Chondrocyte (in vitro differentiated cells): ENCODE results near the gene ZNF175. TPM values are rescaled to one million over a fixed set of nuclear protein-coding genes. Genes with fewer than 3 reads are reported as not detected.
A peak's percentile ranks its signal among the peaks of the same experiment; 100 is the strongest.

Experiments
- DNase-seq: peaks from one replicate; pipeline ENCODE4 v3.0.0; 2021; ENCODE audit warnings: mixed read lengths, low spot score
- H3K27ac Mint-ChIP-seq: one replicate; pipeline ENCODE4 v1.8.0; 2021; ENCODE audit warnings: mild to moderate bottlenecking, moderate library complexity, mixed read lengths; ENCODE audit not compliant: unreplicated experiment
- H3K27me3 Mint-ChIP-seq: 2 replicates; pipeline ENCODE4 v1.8.0; 2021; ENCODE audit warnings: low read depth, mixed read lengths
- H3K36me3 Mint-ChIP-seq: 2 replicates; pipeline ENCODE4 v1.8.0; 2021; ENCODE audit warnings: low read depth, mixed read lengths
- H3K4me1 Mint-ChIP-seq: 2 replicates; pipeline ENCODE4 v1.8.0; 2021; ENCODE audit warnings: low read depth, mild to moderate bottlenecking, mixed read lengths
- H3K4me3 Mint-ChIP-seq: one replicate; pipeline ENCODE4 v1.8.0; 2021; ENCODE audit warnings: mild to moderate bottlenecking, moderate library complexity, mixed read lengths; ENCODE audit not compliant: unreplicated experiment
- H3K9me3 Mint-ChIP-seq: 2 replicates; pipeline ENCODE4 v1.8.0; 2021; ENCODE audit warnings: low read depth, mixed read lengths
- total RNA-seq: library from RNA; stranded (reverse); gene quantifications from 3 replicates; pipeline ENCODE4 v1.2.1, GENCODE V29; 2021
- TF ChIP-seq, protein P1 (sequence below): fragments of 200-600 bp; sonication (generic); IDR thresholded peaks from 2 replicates; pipeline ENCODE4 v1.5.0; 2021; ENCODE audit warnings: antibody characterized with exemption, mild to moderate bottlenecking, moderate library complexity

Gene ZNF175
- total RNA-seq, 1 donor from 2014 or later = 8.9 TPM

- peaks cover 23% of the 10 kb centered on the region for H3K4me1 Mint-ChIP-seq
- DNase-seq = no peak
- no peak overlapping the region for H3K27ac Mint-ChIP-seq
- TF ChIP-seq, protein P1, sequence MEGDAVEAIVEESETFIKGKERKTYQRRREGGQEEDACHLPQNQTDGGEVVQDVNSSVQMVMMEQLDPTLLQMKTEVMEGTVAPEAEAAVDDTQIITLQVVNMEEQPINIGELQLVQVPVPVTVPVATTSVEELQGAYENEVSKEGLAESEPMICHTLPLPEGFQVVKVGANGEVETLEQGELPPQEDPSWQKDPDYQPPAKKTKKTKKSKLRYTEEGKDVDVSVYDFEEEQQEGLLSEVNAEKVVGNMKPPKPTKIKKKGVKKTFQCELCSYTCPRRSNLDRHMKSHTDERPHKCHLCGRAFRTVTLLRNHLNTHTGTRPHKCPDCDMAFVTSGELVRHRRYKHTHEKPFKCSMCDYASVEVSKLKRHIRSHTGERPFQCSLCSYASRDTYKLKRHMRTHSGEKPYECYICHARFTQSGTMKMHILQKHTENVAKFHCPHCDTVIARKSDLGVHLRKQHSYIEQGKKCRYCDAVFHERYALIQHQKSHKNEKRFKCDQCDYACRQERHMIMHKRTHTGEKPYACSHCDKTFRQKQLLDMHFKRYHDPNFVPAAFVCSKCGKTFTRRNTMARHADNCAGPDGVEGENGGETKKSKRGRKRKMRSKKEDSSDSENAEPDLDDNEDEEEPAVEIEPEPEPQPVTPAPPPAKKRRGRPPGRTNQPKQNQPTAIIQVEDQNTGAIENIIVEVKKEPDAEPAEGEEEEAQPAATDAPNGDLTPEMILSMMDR = no peak
- no peaks in the 10 kb centered on the region for H3K27me3 Mint-ChIP-seq
- peaks cover 4% of the 10 kb centered on the region for H3K9me3 Mint-ChIP-seq
- H3K36me3 Mint-ChIP-seq = no peaks in the 10 kb centered on the region
- H3K4me3 Mint-ChIP-seq = peak overlapping the region; percentile 81
Observed at GRCh38 chr19:51595190-51596175, 24.4 kb downstream of the ZNF175 start.

DNA sequence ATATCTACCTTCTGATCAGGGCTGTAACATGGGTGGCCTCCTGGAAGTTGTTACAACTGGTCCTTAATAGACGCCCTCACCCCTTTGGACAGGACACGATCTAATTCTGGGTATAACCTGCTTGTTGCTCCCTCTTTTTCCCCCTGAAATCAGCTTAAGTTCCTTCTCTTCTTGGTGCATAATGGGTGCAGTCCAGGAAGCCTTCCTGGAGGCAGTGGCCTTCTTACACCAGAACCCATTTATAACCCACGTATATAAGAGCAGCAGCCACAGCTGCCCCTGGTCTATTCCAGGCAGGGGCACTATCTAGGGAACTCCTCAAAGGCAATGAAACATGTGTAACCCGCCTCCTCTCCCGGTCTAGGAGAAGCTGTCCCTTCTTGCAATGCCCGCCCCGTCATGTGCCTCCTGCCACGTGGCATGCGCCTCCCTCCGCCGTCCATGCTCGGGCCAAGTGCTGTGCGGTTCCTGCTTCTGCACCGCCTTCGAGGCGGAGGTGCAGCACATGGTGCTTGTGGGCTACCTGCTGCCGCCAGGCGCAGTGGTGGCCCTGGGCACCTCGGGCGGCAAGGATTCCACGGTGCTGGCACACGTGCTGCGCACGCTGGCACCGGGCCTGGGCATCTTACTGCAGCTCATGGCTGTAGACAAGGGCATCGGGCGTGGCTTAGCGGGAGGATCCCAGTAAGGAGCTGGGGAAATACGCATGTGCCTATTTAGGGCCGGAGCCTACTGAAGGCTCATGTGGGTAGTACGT lies 27.3 kb downstream of the ZNF175 start:
- peaks cover 6% of the 10 kb centered on the region for H3K9me3 Mint-ChIP-seq
- H3K36me3 Mint-ChIP-seq = peaks cover 2% of the 10 kb centered on the region
- no peaks in the 10 kb centered on the region for H3K27me3 Mint-ChIP-seq
- TF ChIP-seq, protein P1 = no peak
- no peak overlapping the region for H3K4me3 Mint-ChIP-seq
- no peak for DNase-seq
- H3K27ac Mint-ChIP-seq = no peak overlapping the region
- peaks cover 18% of the 10 kb centered on the region for H3K4me1 Mint-ChIP-seq

DNA sequence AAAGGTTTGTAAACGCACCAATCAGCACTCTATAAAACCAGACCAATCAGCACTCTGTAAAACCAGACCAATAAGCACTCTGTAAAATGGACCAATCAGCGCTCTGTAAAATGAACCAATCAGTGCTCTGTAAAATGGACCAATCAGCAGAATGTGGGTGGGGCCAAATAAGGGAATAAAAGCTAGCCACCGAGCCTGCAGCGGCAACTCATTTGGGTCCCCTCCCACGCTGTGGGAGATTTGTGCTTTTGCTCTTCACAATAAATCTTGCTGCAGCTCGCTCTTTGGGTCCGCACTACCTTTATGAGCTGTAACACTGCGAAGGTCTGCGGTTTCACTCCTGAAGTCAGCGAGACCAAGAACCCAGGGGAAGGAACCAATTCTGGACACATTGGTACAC lies 28.0 kb downstream of the ZNF175 start:
- TF ChIP-seq, protein P1 = no peak
- H3K36me3 Mint-ChIP-seq = peaks cover 2% of the 10 kb centered on the region
- H3K4me1 Mint-ChIP-seq = peaks cover 11% of the 10 kb centered on the region
- H3K27ac Mint-ChIP-seq = no peak overlapping the region
- H3K4me3 Mint-ChIP-seq = no peak overlapping the region
- no peak for DNase-seq
- H3K9me3 Mint-ChIP-seq = peaks cover 6% of the 10 kb centered on the region
- no peaks in the 10 kb centered on the region for H3K27me3 Mint-ChIP-seq

DNA sequence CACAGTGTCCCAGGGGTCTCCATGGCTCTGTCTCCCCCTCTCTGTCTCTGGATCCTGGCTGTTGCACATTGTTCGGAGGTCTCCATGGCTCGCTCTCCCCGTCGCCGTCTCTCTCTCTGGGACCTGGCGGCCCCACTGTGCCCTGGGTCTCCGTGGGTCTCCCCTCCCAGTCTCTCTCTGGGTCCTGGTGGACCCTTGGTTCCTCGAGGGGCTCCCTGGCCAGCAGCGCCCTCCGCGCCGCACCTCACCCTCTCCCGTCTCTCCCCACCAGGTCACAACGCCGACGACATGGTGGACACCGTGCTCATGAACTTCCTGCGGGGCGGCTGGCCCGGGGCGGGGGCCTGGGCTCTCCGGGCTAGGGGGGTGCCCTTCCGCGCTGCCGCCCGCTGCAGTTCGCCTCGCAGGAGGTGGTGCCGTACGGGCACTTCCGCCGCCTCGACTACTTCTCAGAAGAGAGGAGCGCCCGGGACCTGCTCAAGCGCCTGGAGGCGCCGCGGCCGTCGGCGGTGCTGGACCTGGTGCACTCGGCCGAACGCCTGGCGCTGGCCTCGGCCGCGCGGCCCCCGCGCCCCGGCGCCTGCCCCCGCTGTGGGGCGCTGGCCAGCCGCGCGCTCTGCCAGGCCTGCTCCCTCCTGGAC lies 30.0 kb downstream of the ZNF175 start:
- Mint-ChIP-seq H3K36me3 (peaks cover 2% of the 10 kb centered on the region), H3K27me3 (no peaks in the 10 kb centered on the region), H3K4me3 (no peak overlapping the region), H3K9me3 (peaks cover 11% of the 10 kb centered on the region), H3K27ac (no peak overlapping the region), H3K4me1 (no peaks in the 10 kb centered on the region)
- no peak for DNase-seq
- TF ChIP-seq, protein P1 = no peak
